T-helper 2 cell (primary cell): ENCODE measurements around the gene ZNF423.
"Not testable (repeated sequence)": the region's sequence is repeated elsewhere in the genome, so short reads cannot be mapped to it uniquely, and the experiment has no call there.

Source experiments
- DNase-seq, 5 experiments: peaks; one replicate each; pipeline versions ENCODE4 v3.0.0 to v3.0.0-alpha.2; 2012 to 2022
- total RNA-seq, 2 donors: gene quantifications; one replicate each; lab custom pipeline; 2026; lab: John Stamatoyannopoulos, UW

ZNF423 gene
- 0 to 0.13 reads per million in 2 donors for total RNA-seq

DNA sequence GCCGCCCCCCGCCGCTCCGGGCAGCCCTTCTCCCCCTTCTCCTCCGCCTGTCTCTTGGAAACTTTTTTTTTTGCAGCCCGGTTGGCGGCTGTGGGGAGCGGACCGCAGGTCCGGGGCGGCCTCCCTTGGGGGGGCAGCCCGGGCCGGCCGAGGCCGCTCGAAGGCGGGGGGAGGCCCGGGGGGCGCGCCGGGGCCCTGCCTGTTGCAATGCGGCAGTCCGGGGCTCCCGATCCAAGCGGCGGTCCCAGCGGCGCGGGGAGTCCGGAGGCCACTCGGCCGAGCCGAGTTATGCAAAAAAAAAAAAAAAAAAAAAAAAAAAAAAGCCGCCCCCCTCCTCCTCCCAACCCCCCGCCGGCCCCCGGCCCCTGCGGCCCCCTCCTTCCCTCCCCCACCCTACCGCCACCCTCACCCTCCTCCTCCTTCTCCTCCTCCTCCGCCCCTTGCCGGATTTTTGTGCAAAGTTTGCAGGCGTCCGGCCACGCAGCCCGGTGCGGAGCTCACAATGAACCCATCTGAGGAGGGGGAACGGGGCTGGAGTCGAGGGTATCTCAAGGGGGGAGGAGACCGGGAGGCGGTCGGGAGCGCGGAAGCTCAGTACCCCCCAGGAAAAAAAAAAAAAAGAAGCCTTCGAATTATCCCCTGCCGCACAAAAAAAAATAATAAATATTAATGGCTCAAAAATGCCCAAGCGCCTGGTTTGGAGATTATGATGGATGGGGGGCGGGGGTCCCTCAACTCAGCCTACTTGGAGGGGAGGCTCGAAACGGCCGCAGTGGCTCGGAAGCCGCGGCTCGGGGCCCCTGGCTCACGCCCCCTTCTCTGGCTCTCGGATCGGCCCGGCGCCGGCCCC is at the start of gene ZNF423:
TSS of gene ZNF423 (minus strand) at position 291 of the 850 bp plus-strand sequence. CDS start 338 bp downstream, outside the sequence.
- peak in 1 of 5 experiments; percentile 28 for DNase-seq

DNA sequence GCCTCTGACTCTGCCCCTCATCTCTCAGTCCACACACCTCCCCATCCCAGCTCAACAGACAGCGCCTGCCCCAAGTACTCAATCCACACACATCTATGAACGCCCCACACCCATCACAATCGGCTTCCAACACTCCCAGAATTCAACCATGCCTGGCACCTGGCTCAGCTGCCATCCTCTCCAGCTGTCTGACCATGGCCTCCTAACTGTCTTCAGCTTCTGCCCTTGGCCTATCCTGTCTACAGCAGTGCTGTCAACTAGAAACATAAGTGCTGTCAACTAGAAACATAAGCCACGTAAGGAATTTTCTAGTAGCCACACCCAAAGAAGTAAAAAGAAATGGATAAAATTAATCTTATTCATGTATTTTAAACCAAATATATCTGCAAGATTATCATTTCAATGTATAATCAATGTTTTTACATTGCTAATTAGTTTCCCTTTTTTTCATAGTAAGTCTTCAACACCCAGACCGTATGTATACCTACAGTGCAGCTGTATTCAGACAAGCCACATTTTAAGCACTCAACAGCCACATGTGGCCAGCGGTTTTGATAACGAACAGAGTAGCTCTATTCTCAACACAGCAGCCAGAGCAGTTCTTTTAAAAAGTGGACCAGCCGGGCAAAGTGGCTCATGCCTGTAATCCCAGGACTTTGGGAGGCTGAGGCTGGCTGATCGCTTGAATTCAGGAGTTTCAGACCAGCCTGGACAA is 48.6 kb upstream of the ZNF423 start:
- DNase-seq: no peak

DNA sequence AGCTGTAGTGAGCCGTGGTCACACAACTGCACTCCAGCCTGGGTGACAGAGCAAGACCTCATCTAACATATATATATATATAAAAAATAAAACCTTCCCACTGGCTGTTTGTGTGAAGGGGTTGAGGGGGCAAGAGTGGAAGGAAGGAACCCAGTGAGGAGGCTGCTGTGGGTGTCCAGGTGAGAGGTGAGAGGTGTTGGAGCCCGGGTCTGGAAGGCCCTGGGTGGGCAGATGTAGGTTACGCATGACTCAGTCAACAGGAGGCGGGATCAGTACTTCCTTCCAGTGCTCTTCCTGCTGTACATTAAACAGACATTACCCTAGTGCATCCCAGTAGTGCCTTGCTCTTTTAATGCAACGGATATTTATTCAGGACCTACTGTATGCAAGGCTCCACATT is 47.0 kb upstream of the ZNF423 start:
- DNase-seq: no peak

DNA sequence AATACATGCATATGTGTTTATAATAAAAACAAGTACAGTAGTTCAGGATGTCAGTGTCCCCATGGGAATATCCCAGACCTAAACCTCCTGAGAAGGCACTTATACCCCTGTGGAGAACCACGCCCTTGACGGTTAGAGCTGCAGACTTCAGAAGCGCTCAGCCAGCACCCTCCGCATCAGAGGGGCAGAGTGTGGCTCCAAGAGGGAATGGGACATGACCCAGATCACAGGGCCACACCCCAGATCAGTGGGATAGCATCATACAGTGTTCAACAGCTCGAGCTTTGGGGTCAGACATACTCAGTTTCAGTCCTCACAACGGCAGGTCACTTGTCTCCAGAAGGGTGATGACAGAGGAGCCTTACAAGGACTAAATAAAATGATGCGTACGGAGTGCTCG is 45.8 kb upstream of the ZNF423 start:
- no peak for DNase-seq

DNA sequence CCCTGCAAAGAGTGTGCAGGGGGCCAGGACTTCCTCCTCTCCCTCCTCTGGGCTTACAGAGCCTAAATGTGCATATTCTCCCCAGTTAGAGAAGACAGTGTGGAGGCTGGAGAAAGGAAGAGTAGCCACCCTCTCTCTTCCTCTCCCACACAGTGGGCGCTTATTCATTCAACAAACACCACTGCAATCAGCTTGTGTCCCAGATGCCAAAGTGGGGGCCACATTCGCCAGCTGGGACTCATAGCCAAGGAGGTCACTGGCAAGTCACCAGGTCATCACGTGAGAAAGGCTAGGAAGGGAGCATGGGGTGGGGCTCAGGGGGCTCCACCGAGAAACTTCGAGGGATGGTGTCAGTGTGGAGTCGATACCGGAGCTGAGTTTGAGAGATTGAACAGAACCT is 45.0 kb upstream of the ZNF423 start:
- DNase-seq: no peak

DNA sequence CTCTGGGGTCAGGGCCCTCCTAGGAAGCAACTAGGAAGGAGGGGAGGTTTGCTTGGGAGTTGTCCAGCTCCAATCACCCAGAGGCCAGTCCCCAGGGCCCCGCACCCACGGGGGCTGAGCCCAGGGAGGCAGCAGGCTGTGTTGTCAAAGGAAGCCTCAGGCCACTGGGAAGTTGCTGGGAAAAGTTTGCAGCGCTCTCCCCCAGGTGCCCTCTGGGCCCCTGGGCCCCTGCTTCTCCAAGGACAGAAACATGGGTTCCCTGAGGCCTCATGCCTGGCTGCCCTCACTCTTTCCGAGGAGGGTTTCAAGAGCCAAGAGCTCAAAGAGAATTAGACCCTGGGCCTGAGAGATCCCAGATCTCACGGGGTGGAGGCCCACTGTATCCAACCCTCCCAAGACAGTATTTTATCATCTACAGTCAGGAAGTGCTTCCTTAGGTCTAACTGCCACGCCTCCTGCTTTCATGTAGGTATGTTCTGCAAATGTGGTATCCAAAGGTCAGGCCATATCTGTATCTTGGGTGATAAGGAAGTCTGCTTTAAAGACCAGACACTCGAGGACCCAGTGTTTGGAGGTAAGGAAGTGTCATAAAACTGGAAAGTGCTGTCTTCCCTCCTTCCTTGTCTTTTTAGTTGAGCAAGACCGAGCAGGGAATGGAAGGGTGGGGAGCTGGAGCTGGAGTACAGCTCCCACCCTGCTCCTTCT is 44.2 kb upstream of the ZNF423 start:
- no peak for DNase-seq

DNA sequence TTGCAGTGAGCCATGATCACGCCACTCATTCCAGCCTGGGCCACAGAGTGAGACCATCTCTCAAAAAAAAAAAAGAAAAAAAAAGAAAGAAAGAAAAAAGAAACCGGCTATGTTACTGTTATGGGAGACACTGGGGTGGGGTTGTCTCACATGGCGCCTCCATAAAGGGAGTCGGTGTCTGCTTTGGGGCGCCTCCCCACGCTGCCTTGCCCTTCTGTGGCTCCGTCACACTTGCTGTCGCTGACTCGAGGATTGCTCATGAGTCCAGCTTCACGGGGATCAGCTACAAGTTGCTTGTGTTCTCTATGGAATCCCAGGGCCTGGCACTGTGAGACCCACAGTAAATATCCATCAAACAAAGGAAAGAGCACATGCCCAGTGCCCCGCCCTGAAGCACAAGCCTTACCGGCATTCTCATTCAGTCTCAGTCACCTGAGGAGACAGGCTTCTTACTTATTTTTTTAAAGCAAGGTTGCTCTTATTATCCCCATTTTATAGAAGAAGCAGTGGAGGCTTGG is 40.6 kb upstream of the ZNF423 start:
- no peak for DNase-seq

DNA sequence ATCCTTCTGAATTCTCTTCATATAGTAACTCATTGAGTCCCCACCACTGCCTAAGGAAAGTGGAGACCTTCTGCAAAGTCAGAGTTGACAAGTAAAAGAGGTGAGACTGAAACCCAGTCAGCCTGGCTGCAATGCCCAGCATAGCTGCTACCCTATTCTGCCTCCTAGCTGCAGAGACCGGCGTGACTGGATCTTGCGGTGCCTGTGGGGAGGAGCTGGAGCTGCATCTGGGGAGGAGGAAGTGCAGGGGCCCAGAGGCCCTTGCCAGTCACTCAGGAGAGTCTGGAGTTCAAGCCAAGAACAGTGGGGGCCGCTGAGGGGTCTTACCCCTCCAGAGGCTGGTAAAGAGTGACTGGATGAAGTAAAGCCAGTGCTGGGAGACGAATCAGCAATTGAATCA is 35.0 kb upstream of the ZNF423 start:
- DNase-seq: peak in 1 of 5 experiments; percentile 46

DNA sequence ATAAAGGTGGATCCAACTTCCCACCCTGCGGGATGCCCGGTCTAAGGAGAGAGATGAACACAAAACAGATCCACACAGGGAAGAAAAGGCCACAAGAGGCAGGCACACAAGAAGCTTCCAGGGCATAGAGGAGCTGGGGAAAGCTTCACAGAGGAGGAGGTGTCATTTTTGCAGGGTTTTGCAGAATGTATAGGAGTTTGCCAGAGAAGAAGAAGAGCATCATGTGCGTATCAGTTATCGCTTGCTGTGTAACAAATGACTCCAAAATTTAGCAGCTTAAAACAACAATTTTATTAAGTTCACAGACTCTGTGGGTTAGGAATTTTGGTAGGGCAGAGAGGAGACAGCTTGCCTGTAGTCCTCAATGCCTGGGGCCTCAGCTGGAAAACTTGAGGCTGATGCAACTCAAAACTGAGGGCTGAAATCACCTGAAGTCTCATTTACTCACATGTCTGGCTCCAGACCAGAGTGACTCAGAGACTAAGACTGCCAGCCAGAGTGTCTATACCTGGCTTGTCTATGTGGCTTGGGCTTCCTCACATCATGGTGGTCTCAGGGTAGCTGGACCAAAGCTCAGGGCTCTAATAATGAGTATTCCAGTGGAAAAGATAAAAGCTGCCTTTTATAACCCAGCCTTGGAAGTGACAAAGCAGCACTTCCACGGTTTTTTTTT is 33.9 kb upstream of the ZNF423 start:
- no peak for DNase-seq

DNA sequence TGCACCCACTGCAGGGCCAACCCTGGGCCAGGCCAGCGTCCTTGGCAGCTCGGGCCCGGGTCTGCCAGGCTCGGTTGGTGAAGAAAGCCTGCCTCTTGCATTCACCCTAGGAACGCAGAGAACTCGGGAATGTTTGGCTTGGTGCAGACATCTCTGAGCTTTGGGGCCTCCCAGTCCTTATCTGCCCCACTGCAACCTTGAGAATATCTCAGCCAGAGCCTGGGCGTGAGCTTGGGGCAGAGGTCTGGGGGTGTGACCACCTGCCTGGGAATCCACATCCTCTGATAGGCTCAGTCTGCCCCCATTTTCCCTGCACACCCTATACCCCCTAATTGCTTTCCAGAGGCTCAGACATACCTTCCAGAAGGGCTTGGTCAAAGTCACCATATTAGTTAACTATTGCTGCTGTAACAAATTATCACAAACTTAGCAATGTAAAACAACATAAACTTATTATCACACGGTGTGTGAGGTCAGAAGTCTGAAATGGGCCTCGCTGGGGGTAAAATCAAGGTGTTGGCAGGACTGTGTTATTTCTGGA is 30.7 kb upstream of the ZNF423 start:
- DNase-seq: no peak

DNA sequence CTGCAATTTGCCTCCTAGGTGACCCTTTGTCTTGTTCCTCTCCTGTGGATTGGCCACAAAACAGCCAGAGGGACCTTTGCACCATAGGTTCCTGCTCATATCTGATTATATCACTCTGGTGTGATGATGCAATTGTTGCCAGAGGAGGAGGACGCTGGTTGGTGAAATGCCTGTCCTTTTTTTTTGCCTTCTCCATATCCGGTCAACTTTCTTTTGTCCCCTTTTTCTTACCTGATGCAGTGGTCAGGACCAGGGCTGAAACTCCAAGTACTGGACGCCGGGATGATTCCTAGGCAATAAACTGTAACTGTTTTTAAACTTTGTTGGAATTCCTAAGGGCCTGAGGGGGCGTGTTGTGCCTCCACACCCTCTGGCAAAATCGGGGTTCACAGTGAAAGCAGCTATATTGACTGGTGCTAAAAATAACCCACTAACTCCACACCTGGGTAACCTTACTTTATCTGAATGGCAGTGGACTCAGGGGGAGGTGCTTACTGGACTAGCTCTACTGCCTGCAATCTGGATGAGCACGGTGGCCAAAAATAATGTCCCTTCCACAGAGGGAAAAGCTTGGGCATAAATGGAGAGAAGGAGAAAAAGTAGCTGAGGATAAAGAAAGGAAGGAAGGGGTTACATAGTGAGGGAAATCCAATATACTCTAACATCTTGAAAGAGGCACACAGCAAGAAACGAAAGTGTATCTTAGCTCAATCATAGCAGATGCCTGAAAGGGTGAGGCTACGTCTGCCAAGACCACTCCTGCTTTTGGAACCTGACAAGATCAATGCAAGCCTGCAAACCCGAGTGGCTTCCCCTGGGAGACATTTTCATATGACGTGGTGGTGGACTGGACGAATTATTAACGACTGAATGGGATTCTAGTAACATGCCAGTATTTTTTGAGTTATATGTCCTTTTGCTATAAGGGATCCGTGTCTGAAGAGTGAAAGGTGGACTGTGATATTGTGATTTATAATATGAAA is 28.4 kb upstream of the ZNF423 start:
- DNase-seq: no peak

DNA sequence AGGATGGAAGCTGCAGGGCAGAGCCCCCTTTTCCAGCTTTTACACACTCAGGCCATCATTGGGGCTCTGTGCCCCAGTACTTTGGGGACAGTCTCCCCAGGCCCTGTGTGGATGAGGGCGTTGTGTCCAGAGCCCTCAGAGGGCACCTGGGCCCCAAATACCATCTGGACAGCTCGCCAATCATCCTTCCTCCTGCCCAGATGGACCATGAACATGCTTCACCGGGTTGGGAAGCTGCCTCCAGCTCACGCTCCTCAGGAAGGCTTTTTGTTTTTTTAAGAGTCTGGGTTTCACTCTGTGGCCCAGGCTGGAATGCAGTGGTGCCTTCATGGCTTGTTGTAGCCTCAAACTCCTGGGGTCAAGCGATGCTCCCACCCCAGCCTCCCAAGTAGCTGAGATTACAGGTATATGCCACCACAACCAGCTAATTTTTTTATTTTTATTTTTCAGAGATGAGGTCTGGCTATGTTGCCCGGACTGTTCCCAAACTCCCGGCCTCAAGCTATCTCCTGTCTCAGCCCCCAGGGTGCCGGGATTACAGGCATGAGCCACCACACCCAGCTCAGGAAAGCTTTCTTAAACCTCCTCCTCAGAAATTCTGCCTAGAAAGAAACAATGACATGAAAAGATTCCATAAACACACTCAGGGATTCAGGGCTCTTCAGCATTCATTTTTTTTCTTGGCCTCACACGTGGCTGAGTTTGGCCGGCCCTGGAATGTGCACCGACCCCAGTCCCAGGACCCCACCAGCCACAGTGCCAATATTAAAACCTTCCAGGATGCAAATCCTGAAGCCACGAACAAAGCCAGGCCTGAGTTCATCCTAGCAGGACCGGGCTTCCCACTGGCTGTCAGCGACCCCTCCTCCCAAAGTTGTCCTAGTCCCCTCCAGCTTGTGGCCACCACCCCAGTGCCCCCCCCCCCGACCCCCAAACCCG is 27.4 kb upstream of the ZNF423 start:
- DNase-seq: no peak

DNA sequence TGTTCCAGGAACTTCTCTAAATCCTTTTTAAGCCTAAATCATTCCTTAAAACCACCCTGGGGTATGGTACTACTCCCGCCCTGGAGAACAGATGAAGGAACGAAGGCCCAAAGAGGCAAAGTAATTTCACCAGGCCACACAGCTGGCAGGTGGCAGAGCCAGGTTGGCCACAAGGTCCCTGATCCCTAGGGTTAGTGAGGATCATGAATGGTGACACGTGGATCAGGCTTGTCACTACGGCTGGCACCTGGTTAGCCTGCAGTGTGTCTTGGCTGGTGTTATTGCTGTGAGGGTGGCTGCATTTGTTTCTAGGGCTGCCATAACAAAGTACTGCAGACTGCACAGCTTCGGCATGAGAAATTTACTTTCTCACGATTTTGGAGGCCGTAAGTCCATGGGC is 26.0 kb upstream of the ZNF423 start:
- no peak for DNase-seq

DNA sequence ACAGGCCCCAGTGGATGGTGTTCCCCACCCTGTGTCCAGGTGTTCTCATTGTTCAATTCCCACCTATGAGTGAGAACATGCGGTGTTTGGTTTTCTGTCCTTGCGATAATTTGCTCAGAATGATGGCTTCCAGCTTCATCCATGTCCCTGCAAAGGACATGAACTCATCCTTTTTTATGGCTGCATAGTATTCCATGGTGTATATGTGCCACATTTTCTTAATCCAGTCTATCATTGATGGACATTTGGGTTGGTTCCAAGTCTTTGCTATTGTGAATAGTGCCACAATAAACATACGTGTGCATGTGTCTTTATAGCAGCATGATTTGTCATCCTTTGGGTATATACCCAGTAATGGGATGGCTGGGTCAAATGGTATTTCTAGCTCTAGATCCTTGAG is 22.6 kb upstream of the ZNF423 start:
- DNase-seq: not testable (repeated sequence)

DNA sequence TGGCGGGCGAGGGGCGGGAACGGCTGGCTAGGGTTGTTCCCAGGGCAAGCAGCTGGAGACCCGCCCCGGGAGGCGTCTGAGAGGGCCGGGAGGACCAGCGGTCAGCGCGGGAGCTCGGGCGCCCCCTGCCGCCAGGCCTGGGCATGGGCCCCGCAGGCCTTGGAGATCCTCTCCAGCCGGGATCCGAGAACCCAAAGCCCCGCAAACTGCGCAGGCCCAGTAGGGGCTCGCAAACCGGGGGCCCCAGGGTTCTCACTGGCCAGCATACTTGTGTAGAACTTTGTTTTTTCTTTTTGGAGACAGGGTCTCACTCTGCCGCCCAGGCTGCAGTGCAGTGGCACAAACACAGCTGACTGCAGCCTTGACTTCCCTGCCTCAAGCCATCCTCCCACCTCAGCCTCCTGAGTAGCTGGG is 20.8 kb upstream of the ZNF423 start:
- DNase-seq: peak in 1 of 5 experiments; percentile 23

DNA sequence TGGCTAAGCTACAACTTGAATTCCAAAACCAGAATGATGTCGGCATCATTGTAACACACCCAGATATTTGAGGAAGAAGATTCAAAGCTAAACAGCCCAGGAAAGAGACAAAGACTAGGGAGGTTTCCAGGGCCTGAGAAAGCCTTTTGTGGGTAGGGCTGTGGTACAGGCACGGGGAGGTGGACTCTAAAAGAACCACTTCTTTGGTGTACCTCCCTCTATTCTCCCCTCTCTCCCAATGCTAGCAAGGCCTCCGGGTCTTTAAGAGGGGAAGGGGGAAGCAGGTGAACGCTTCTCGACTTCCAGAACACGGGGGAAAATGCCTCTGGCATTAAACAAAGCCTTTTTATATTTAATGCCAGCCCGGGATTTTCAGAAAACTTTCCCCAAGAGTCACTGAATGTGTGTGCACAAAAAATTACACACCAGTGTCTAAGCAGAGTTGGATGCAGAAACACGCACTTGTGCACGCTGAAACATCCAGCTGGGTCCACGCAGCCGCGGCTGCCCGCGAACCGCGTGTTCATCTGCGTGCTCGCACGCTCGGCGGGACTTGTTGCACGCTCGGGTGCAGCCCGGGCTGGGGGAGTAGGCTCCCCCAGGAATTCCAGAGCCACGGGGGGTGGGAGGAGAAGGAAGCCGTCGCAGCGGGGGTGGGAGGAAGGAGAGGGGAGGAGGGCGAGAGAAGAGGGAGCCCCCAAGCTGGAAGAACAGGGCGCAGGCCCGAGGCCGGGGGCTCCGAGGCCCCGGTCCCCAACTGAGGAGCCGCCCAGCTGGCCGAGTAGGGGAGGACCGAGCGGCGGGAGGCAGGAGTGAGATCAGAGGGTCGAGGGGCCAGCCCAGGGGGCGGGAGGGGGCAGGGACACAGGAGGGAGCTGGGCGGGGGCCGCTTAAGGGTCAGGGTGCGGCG is 20.1 kb upstream of the ZNF423 start:
- no peak for DNase-seq

DNA sequence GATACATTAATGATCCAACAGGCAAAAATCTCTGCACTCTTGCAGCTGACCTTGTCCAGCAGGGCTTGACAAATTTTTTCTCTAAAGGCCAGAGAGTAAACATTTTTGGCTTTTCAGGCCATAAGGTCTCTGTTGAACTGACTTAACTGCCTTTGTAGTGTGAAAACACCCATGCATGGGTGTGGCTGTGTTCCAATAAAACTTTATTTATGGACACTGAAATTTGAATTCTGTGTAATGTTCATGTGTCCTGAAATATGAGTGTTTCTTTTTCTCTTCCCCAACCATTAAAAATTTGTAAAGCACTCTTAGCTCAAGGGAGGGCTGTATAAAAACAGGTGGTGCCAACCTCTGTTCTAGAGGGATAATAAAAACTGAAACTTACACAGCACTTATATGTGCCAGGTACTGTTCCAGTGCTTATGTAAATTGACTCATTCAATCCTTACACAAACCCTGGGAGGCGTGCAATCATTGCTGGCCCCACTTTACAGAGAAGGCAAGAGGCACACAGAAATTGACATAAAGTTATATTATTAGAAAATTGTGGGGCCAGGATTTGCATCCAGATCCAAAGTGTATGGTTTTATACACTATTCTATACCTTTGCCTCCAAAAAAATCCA is 18.8 kb upstream of the ZNF423 start:
- no peak for DNase-seq

DNA sequence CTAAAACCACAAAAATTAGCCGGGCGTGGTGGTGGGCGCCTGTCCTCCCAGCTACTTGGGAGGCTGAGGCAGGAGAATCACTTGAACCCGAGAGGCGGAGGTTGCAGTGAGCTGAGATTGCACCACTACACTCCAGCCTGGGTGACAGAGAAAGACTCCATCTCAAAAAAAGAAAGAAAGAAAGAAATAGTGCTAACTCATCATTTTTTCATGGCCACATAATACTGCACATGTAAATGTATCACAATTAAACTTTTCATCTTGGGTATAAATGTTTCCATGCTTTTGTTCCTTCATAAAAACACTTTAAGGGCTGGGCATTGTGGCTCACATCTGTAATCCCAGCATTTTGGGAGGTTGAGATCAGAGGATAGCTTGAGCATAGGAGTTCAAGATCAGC is 15.9 kb upstream of the ZNF423 start:
- DNase-seq: not testable (repeated sequence)
